ENCODE measurements around the gene STAC2. TPM values are rescaled to one million over a fixed set of nuclear protein-coding genes. Genes with fewer than 3 reads are reported as not detected.

The STAC2 gene
- polyA plus RNA-seq, 2 of the 4 experiments (the other 2 are of a cell fraction) = 0.03 to 0.26 TPM

- TF ChIP-seq CBX8 (IDR thresholded peaks at IDR 0.05) (no peak), HMGXB4 (CRISPR knock-in tag; IDR thresholded peaks at IDR 0.05; ENCODE audit: borderline replicate concordance) (no peak), RAD21 (conservative IDR thresholded peaks at IDR 0.05 in 1 of 2, IDR thresholded peaks at IDR 0.05 in 1 of 2) (peak; percentile 54 to 73), SMC3 (IDR thresholded peaks at IDR 0.05) (peak; percentile 47), HOXA7 (CRISPR knock-in tag; IDR thresholded peaks at IDR 0.05) (no peak), POLR2A (IDR thresholded peaks at IDR 0.05; ENCODE audit: low read length) (no peak), MAFK (IDR thresholded peaks at IDR 0.05; ENCODE audit: partially characterized antibody) (peak; percentile 45)
- TF ChIP-seq, protein P1, sequence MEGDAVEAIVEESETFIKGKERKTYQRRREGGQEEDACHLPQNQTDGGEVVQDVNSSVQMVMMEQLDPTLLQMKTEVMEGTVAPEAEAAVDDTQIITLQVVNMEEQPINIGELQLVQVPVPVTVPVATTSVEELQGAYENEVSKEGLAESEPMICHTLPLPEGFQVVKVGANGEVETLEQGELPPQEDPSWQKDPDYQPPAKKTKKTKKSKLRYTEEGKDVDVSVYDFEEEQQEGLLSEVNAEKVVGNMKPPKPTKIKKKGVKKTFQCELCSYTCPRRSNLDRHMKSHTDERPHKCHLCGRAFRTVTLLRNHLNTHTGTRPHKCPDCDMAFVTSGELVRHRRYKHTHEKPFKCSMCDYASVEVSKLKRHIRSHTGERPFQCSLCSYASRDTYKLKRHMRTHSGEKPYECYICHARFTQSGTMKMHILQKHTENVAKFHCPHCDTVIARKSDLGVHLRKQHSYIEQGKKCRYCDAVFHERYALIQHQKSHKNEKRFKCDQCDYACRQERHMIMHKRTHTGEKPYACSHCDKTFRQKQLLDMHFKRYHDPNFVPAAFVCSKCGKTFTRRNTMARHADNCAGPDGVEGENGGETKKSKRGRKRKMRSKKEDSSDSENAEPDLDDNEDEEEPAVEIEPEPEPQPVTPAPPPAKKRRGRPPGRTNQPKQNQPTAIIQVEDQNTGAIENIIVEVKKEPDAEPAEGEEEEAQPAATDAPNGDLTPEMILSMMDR (IDR thresholded peaks at IDR 0.05) = peak; percentile 40
- H3K9me3 ChIP-seq = no peaks in the 10 kb centered on the region
- no peak overlapping the region for H3K4me2 ChIP-seq
- no peaks in the 10 kb centered on the region for H3K4me1 ChIP-seq
- DNase-seq (ENCODE audit: low read depth in 1 of 2, low spot score in 1 of 2) = peak in 1 of 2 experiments; percentile 48
- ATAC-seq = peak in 1 of 2 experiments; percentile 54; a peak in 2 of 6 replicates
- no peak overlapping the region for H3K4me3 ChIP-seq
- FAIRE-seq = no peak
- 56% methylated on average over 3 of the region's 3 CpGs for WGBS (ENCODE audit: missing lambda C conversion rate)
- CTCF ChIA-PET = interaction anchor here (0.5 to 2.2 kb wide), 14 partner anchors 11 to 350 kb away, joined by 3 to 9 read pairs (median 3); no protein-coding TSS in a partner anchor
- no peak overlapping the region for H3K27ac ChIP-seq
- POLR2A ChIA-PET = interaction anchor here (1.0 kb wide), 2 partner anchors 180 to 190 kb away, joined by 3 read pairs; partner anchors contain the start of genes CDK12 and MED1
These were observed 45.2 kb upstream of the STAC2 start for GRCh38 chr17:39270923-39271322.

DNA sequence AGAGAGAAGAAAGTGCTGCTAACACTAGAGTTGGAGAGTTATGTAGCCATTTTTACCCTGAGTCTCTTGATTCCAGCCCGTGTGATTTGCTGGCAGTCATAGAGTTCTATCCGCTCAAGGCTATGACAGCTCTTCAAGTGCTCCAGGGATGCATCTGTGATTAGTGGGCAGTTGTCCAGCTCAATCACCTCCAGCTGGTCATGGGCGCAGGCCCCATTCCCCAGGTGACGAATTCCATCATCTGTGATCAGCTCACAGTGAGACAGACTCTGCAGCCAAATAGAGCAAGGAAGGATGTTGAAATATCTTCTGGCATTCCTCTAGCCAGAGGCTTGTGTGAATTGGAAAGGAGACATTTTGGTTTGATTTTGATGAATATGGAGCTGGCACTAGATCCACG lies 38.4 kb upstream of the STAC2 start:
- WGBS (ENCODE audit: missing lambda C conversion rate) = 83% methylated on average over 5 of the region's 5 CpGs
- ChIA-PET CTCF (interaction anchor here (0.9 to 1.9 kb wide), 4 partner anchors 17 to 284 kb away, joined by 3 to 9 read pairs (median 6); no protein-coding TSS in a partner anchor), POLR2A (no interaction called here)

GRCh38 chr17:39261286-39261685 lies 35.5 kb upstream of the STAC2 start:
- DNase-seq (ENCODE audit: low read depth in 1 of 2, low spot score in 1 of 2) = peak in 1 of 2 experiments; percentile 44
- peak; percentile 48 to 50; a peak in 3 of 6 replicates for ATAC-seq
- ChIA-PET POLR2A (no interaction called here), CTCF (interaction anchor here (0.6 to 1.3 kb wide), 5 partner anchors 11 to 135 kb away, joined by 3 to 5 read pairs (median 3); no protein-coding TSS in a partner anchor)
- no peaks in the 10 kb centered on the region for H3K4me1 ChIP-seq
- TF ChIP-seq ATOH8 (CRISPR knock-in tag; IDR thresholded peaks at IDR 0.05; ENCODE audit: low read depth) (no peak), MAX (IDR thresholded peaks at IDR 0.05) (no peak), CEBPB (IDR thresholded peaks at IDR 0.05) (no peak), CBX2 (IDR thresholded peaks at IDR 0.05; ENCODE audit: borderline replicate concordance, low read depth) (no peak), ZNF302 (CRISPR knock-in tag; IDR thresholded peaks at IDR 0.05) (no peak)
- TF ChIP-seq, protein P2, sequence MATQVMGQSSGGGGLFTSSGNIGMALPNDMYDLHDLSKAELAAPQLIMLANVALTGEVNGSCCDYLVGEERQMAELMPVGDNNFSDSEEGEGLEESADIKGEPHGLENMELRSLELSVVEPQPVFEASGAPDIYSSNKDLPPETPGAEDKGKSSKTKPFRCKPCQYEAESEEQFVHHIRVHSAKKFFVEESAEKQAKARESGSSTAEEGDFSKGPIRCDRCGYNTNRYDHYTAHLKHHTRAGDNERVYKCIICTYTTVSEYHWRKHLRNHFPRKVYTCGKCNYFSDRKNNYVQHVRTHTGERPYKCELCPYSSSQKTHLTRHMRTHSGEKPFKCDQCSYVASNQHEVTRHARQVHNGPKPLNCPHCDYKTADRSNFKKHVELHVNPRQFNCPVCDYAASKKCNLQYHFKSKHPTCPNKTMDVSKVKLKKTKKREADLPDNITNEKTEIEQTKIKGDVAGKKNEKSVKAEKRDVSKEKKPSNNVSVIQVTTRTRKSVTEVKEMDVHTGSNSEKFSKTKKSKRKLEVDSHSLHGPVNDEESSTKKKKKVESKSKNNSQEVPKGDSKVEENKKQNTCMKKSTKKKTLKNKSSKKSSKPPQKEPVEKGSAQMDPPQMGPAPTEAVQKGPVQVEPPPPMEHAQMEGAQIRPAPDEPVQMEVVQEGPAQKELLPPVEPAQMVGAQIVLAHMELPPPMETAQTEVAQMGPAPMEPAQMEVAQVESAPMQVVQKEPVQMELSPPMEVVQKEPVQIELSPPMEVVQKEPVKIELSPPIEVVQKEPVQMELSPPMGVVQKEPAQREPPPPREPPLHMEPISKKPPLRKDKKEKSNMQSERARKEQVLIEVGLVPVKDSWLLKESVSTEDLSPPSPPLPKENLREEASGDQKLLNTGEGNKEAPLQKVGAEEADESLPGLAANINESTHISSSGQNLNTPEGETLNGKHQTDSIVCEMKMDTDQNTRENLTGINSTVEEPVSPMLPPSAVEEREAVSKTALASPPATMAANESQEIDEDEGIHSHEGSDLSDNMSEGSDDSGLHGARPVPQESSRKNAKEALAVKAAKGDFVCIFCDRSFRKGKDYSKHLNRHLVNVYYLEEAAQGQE (IDR thresholded peaks at IDR 0.05) = no peak
- TF ChIP-seq, protein P1 (IDR thresholded peaks at IDR 0.05) = peak; percentile 39
- no peaks in the 10 kb centered on the region for H3K9me3 ChIP-seq
- no peak for FAIRE-seq
- H3K4me2 ChIP-seq = no peak overlapping the region
- no peak overlapping the region for H3K4me3 ChIP-seq
- no peak overlapping the region for H3K27ac ChIP-seq
- WGBS (ENCODE audit: missing lambda C conversion rate) = 86% methylated on average over 7 of the region's 7 CpGs

More for the DNA sequence above, 38.4 kb upstream of the STAC2 start:
- no peaks in the 10 kb centered on the region for H3K9me3 ChIP-seq
- H3K4me1 ChIP-seq = no peaks in the 10 kb centered on the region
- no peak overlapping the region for H3K4me3 ChIP-seq
- DNase-seq (ENCODE audit: low read depth in 1 of 2, low spot score in 1 of 2) = no peak
- no peak for FAIRE-seq
- H3K27ac ChIP-seq = no peak overlapping the region
- no peak overlapping the region for H3K4me2 ChIP-seq
- TF ChIP-seq ZSCAN20 (CRISPR knock-in tag; IDR thresholded peaks at IDR 0.05) (no peak), MYC (IDR thresholded peaks at IDR 0.05; ENCODE audit: borderline replicate concordance, low read length) (no peak), FOXS1 (CRISPR knock-in tag; IDR thresholded peaks at IDR 0.05) (no peak), JUN (IDR thresholded peaks at IDR 0.05) (no peak), HOXB5 (CRISPR knock-in tag; IDR thresholded peaks at IDR 0.05) (no peak), POLR2A (IDR thresholded peaks at IDR 0.05; ENCODE audit: low read length) (no peak), ZC3H11A (IDR thresholded peaks at IDR 0.05) (no peak), RCOR1 (IDR thresholded peaks at IDR 0.05; ENCODE audit: low read depth, low read length) (no peak), KDM1A (IDR thresholded peaks at IDR 0.05; ENCODE audit: low read depth) (no peak), FOSB (CRISPR knock-in tag; IDR thresholded peaks at IDR 0.05) (no peak), HOXB13 (CRISPR knock-in tag; IDR thresholded peaks at IDR 0.05; ENCODE audit: low read depth) (no peak), CBX8 (IDR thresholded peaks at IDR 0.05) (no peak)
- TF ChIP-seq, protein P3, sequence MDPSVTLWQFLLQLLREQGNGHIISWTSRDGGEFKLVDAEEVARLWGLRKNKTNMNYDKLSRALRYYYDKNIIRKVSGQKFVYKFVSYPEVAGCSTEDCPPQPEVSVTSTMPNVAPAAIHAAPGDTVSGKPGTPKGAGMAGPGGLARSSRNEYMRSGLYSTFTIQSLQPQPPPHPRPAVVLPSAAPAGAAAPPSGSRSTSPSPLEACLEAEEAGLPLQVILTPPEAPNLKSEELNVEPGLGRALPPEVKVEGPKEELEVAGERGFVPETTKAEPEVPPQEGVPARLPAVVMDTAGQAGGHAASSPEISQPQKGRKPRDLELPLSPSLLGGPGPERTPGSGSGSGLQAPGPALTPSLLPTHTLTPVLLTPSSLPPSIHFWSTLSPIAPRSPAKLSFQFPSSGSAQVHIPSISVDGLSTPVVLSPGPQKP (IDR thresholded peaks at IDR 0.05; ENCODE audit: low read depth, low read length) = no peak
- ATAC-seq = no peak

All from A549 (cell line).